Trophoblast cell (in vitro differentiated cells and primary cell): ENCODE data around the gene CXCL12.

Source experiments
- DNase-seq, 2 donors: peaks; one replicate each; pipeline ENCODE4 v3.0.0-alpha.2; 2016
- H2AFZ ChIP-seq: 2 replicates; pipeline ENCODE4 v1.6.1; 2013; ENCODE audit warnings: low read length, moderate library complexity, mild to moderate bottlenecking; ENCODE audit not compliant: insufficient read depth, poor library complexity
- H2AK5ac ChIP-seq: 2 replicates; pipeline ENCODE4 v1.6.1; 2013; ENCODE audit warnings: mild to moderate bottlenecking, low read length
- H2BK120ac ChIP-seq: 2 replicates; pipeline ENCODE4 v1.6.1; 2013; ENCODE audit warnings: low read length, mild to moderate bottlenecking, moderate library complexity; ENCODE audit not compliant: insufficient read depth, poor library complexity
- H2BK12ac ChIP-seq: 2 replicates; pipeline ENCODE4 v1.6.1; 2013; ENCODE audit warnings: mild to moderate bottlenecking, low read length, moderate library complexity
- H2BK5ac ChIP-seq: 2 replicates; pipeline ENCODE4 v1.6.1; 2013; ENCODE audit warnings: low read length, low read depth, moderate library complexity, mild to moderate bottlenecking; ENCODE audit not compliant: poor library complexity
- H3K14ac ChIP-seq: 2 replicates; pipeline ENCODE4 v1.6.1; 2013; ENCODE audit warnings: mild to moderate bottlenecking, low read length
- H3K18ac ChIP-seq: 2 replicates; pipeline ENCODE4 v1.6.1; 2013; ENCODE audit warnings: mild to moderate bottlenecking, low read length
- H3K23ac ChIP-seq: 2 replicates; pipeline ENCODE4 v1.6.1; 2013; ENCODE audit warnings: low read length
- H3K27ac ChIP-seq: 2 replicates; pipeline ENCODE4 v1.5.1; 2013; ENCODE audit warnings: low read depth, mild to moderate bottlenecking, inconsistent platforms, low read length, moderate library complexity
- H3K27me3 ChIP-seq: 2 replicates; pipeline ENCODE4 v1.6.1; 2013; ENCODE audit warnings: inconsistent platforms, mild to moderate bottlenecking, low read length, moderate library complexity; ENCODE audit not compliant: insufficient read depth
- H3K36me3 ChIP-seq, 2 experiments: 1 replicate in 1 of 2; 2 replicates in 1 of 2; pipeline ENCODE4 v1.6.1; 2013; ENCODE audit warnings: low read length in 2 of 2, mild to moderate bottlenecking in 2 of 2, moderate library complexity in 1 of 2; ENCODE audit not compliant: insufficient read depth in 2 of 2, control insufficient read depth in 1 of 2
- H3K4ac ChIP-seq: 2 replicates; pipeline ENCODE4 v1.6.1; 2013; ENCODE audit warnings: low read depth, mild to moderate bottlenecking, low read length, moderate library complexity
- H3K4me1 ChIP-seq, 2 experiments: 1 replicate in 1 of 2; 2 replicates in 1 of 2; pipeline ENCODE4 v1.6.1; 2013; ENCODE audit warnings: low read length in 2 of 2, mild to moderate bottlenecking in 2 of 2, moderate library complexity in 1 of 2; ENCODE audit not compliant: insufficient read depth in 2 of 2, control insufficient read depth in 1 of 2
- H3K4me2 ChIP-seq: 2 replicates; pipeline ENCODE4 v1.6.1; 2013; ENCODE audit warnings: inconsistent platforms, mild to moderate bottlenecking, low read length, moderate library complexity
- H3K4me3 ChIP-seq: 2 replicates; pipeline ENCODE4 v1.5.1; 2013; ENCODE audit warnings: mild to moderate bottlenecking, low read depth, low read length, inconsistent platforms
- H3K79me1 ChIP-seq: one replicate; pipeline ENCODE4 v1.6.1; 2013; ENCODE audit warnings: low read length
- H3K79me2 ChIP-seq: 2 replicates; pipeline ENCODE4 v1.6.1; 2013; ENCODE audit warnings: low read length, mild to moderate bottlenecking; ENCODE audit not compliant: control insufficient read depth, insufficient read depth, poor library complexity
- H3K9ac ChIP-seq: 2 replicates; pipeline ENCODE4 v1.6.1; 2013; ENCODE audit warnings: mild to moderate bottlenecking, low read length
- H3K9me3 ChIP-seq: 2 replicates; pipeline ENCODE4 v1.6.1; 2013; ENCODE audit warnings: low read depth, mild to moderate bottlenecking, control low read depth, inconsistent platforms, low read length; ENCODE audit not compliant: insufficient read depth
- H4K12ac ChIP-seq: 2 replicates; pipeline ENCODE4 v1.6.1; 2013; ENCODE audit warnings: low read depth, mild to moderate bottlenecking, low read length, moderate library complexity
- H4K8ac ChIP-seq: 2 replicates; pipeline ENCODE4 v1.6.1; 2013; ENCODE audit warnings: low read depth, mild to moderate bottlenecking, low read length, moderate library complexity
- H4K91ac ChIP-seq: one replicate; pipeline ENCODE4 v1.6.1; 2013; ENCODE audit warnings: low read depth, mild to moderate bottlenecking, low read length, moderate library complexity
- WGBS: extraction: QIAGEN DNeasy Blood & Tissue Kit; methylation state at CpG from one replicate; pipeline ENCODE4 v1.1.7; 2013; ENCODE audit warnings: missing lambda C conversion rate; ENCODE audit not compliant: insufficient read length, insufficient coverage; ENCODE audit errors: extremely low coverage; 5-methylcytosine and 5-hydroxymethylcytosine counted together

The CXCL12 gene

DNA sequence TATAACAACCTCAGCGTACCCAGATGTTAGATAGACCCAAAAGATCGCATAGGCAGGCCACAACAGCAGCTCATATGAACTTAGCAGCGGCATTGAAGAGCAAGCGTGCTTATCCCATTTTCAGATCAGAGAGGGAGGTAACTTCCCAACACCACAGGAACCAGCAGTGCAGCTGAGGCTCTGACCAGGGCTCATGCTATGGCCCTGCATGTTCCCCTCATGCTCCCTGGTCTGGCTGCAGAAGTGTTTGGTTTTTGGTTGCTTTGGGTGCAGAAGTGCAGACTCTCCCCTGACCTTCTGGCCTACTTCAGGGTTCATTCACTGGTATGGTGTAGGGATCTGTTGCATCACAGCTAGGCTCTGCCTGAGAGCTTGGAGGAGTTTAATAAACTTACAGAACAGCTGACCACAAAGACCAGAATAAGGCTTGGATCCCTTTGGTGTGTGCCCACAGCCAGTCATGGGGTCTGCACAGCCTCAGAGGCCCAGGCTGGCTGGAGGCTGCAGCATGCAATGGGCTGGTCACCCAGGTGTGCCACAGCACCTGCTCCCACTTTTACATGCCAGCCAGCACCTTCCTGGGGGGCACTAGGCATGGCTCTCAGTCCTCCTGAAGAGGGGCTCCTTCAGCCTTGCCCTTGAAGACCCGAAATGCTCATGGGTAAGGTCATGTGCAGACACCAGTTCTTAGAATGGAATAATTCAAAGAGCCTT lies 9.1 kb upstream of the CXCL12 start:
- no peak overlapping the region for H2AFZ ChIP-seq
- H2BK12ac ChIP-seq, result no peak overlapping the region
- H3K27me3 ChIP-seq, result no peaks in the 10 kb centered on the region
- H3K36me3 ChIP-seq, result no peaks in the 10 kb centered on the region
- DNase-seq, result no peak
- no peaks in the 10 kb centered on the region for H3K9me3 ChIP-seq
- no peak overlapping the region for H4K8ac ChIP-seq
- H3K18ac ChIP-seq, result no peak overlapping the region
- no peak overlapping the region for H2BK120ac ChIP-seq
- H2BK5ac ChIP-seq, result no peak overlapping the region
- H3K4me1 ChIP-seq, result peaks cover 9 to 14% of the 10 kb centered on the region in 2 experiments
- no peak overlapping the region for H3K4me3 ChIP-seq
- no peak overlapping the region for H3K4ac ChIP-seq
- no peaks in the 10 kb centered on the region for H3K79me1 ChIP-seq
- H3K9ac ChIP-seq, result no peak overlapping the region
- no peak overlapping the region for H3K27ac ChIP-seq
- no peak overlapping the region for H4K12ac ChIP-seq
- H3K14ac ChIP-seq, result no peak overlapping the region
- H3K79me2 ChIP-seq, result no peaks in the 10 kb centered on the region
- no peak overlapping the region for H3K4me2 ChIP-seq
- no CpG with 5 or more reads among the region's 5 CpGs for WGBS
- H4K91ac ChIP-seq, result no peak overlapping the region
- H2AK5ac ChIP-seq, result no peak overlapping the region
- H3K23ac ChIP-seq, result no peak overlapping the region

DNA sequence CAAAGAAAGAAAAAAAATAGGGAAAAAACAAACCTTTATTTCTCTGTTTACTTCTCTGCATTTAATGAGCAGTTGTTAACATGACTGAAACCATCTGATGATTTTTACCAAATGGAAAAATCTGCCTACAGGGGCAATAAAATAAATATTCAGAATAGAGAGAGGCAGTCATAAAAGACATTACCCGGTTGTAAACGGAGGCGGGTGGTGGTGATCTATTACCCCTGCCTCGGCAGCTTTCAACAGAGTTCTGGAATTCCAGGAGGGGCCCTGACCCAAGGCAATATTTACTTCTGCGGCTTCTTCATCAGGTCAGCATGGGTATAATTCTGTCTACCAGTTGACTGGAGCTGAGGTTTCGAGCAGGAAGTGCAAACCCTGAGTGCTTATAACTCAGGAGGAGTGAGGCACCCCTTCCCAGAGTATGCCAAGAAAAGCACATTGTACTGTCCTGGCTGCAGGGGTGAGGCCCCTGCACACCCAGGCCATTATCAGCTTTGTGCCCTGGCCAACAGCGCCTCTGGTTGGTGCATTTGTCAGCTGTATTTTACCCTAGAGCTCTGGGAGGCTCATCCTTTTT lies 8.2 kb upstream of the CXCL12 start:
- Histone ChIP-seq H3K9me3 (no peaks in the 10 kb centered on the region), H3K18ac (no peak overlapping the region), H3K9ac (no peak overlapping the region), H4K8ac (no peak overlapping the region), H2BK5ac (no peak overlapping the region), H3K27me3 (no peaks in the 10 kb centered on the region), H3K23ac (no peak overlapping the region), H2BK12ac (no peak overlapping the region), H3K4me2 (no peak overlapping the region), H3K79me2 (no peaks in the 10 kb centered on the region), H3K4me3 (no peak overlapping the region), H2AFZ (no peak overlapping the region), H2BK120ac (no peak overlapping the region), H3K27ac (no peak overlapping the region), H4K91ac (no peak overlapping the region), H3K14ac (no peak overlapping the region), H3K4ac (no peak overlapping the region), H3K79me1 (no peaks in the 10 kb centered on the region), H3K4me1 (peaks cover 9 to 14% of the 10 kb centered on the region in 2 experiments), H4K12ac (no peak overlapping the region), H2AK5ac (no peak overlapping the region), H3K36me3 (no peaks in the 10 kb centered on the region)
- no CpG with 5 or more reads among the region's 7 CpGs for WGBS
- DNase-seq, result no peak

DNA sequence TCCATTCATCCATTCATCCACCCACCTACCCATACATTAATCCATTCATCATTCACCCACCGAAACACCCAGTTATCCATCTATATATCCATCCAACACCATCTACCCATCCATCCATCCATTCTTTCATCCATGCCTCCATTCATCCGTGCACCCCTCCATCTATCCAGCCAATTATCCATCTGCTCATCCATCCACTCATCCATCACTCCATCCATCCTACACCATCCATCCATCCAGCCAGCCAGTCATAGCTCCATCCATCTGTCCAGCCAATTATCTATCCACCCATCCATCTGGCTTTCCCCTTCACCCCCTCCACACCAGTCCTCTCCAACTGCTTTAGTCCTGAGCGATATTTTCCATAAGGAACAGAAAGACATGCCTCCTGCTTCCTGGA lies 7.5 kb upstream of the CXCL12 start:
- Histone ChIP-seq H3K9me3 (no peaks in the 10 kb centered on the region), H3K79me2 (no peaks in the 10 kb centered on the region), H3K27me3 (no peaks in the 10 kb centered on the region), H2BK12ac (no peak overlapping the region), H3K14ac (no peak overlapping the region), H2AK5ac (no peak overlapping the region), H4K8ac (no peak overlapping the region), H3K18ac (no peak overlapping the region), H3K27ac (no peak overlapping the region), H4K12ac (no peak overlapping the region), H3K36me3 (no peaks in the 10 kb centered on the region), H3K79me1 (no peaks in the 10 kb centered on the region), H2BK120ac (no peak overlapping the region), H3K4me1 (peaks cover 9 to 14% of the 10 kb centered on the region in 2 experiments), H3K9ac (no peak overlapping the region), H3K23ac (no peak overlapping the region), H4K91ac (no peak overlapping the region), H3K4ac (no peak overlapping the region), H2BK5ac (no peak overlapping the region), H2AFZ (no peak overlapping the region), H3K4me2 (no peak overlapping the region), H3K4me3 (no peak overlapping the region)
- no peak for DNase-seq
- WGBS, result 100% methylated on average over 2 of the region's 3 CpGs

DNA sequence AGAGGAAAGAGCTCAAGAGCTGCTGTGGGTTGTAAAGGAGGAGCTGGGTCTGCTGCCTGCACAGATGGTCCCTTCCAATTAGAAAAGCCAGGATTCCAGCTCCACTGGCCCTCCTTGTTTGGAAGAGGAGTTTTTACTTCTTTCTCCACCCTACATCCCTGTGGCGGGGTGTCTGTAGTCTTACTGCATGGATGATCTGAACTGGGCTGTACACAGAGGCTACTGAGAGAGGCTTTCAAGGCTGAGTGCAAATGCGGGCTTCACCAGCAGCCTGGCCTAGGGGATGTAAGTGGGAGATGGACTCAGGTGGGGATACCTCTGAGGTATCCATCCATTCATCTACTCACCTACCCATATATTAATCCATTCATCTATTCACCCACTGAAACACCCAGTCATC lies 7.1 kb upstream of the CXCL12 start:
- H2AK5ac ChIP-seq, result no peak overlapping the region
- WGBS, result no CpG with 5 or more reads among the region's 2 CpGs
- no peaks in the 10 kb centered on the region for H3K79me1 ChIP-seq
- no peak overlapping the region for H3K9ac ChIP-seq
- no peak overlapping the region for H3K18ac ChIP-seq
- H2BK120ac ChIP-seq, result no peak overlapping the region
- H4K91ac ChIP-seq, result no peak overlapping the region
- no peak overlapping the region for H3K14ac ChIP-seq
- H2BK5ac ChIP-seq, result no peak overlapping the region
- H3K9me3 ChIP-seq, result no peaks in the 10 kb centered on the region
- no peak overlapping the region for H3K4me3 ChIP-seq
- no peaks in the 10 kb centered on the region for H3K27me3 ChIP-seq
- H3K23ac ChIP-seq, result no peak overlapping the region
- DNase-seq, result no peak
- no peak overlapping the region for H3K4ac ChIP-seq
- H3K79me2 ChIP-seq, result no peaks in the 10 kb centered on the region
- H2BK12ac ChIP-seq, result no peak overlapping the region
- peaks cover 9 to 14% of the 10 kb centered on the region in 2 experiments for H3K4me1 ChIP-seq
- no peak overlapping the region for H4K12ac ChIP-seq
- H2AFZ ChIP-seq, result no peak overlapping the region
- H4K8ac ChIP-seq, result no peak overlapping the region
- H3K36me3 ChIP-seq, result no peaks in the 10 kb centered on the region
- H3K4me2 ChIP-seq, result no peak overlapping the region
- H3K27ac ChIP-seq, result no peak overlapping the region
